H1 (cell line): Measurements from ENCODE around the gene EFHC1. TPM values are rescaled to one million over a fixed set of nuclear protein-coding genes. Genes with fewer than 3 reads are reported as not detected.

Experiments used
- CTCF ChIA-PET: fragments of 300-600 bp; sonication (Branson Sonifier 250); formaldehyde crosslinking; loops from one replicate; lab custom pipeline; 2021; ENCODE audit not compliant: partially characterized antibody; lab: Charles Lee
- POLR2A ChIA-PET: fragments of 300-600 bp; sonication (Branson Sonifier 250); formaldehyde crosslinking; loops from one replicate; lab custom pipeline; 2021; ENCODE audit warnings: inconsistent platforms; ENCODE audit not compliant: partially characterized antibody; lab: Charles Lee
- DNase-seq, 2 experiments: peaks; one replicate each; pipeline versions ENCODE4 v3.0.0 to v3.0.0-alpha.2; 2010 to 2022; ENCODE audit warnings: low spot score in 2 of 2, low read depth in 1 of 2, mixed read lengths in 1 of 2
- FAIRE-seq: peaks from 2 replicates; lab custom pipeline; 2011; peaks lifted over from hg19 to GRCh38; lab: Jason Lieb, UNC
- H2AFZ ChIP-seq: 2 replicates; pipeline ENCODE4 v1.8.1; 2012; ENCODE audit warnings: low read length, inconsistent platforms
- H2AK5ac ChIP-seq: 2 replicates; pipeline ENCODE4 v1.6.1; 2013; ENCODE audit warnings: low read depth, low read length
- H2BK120ac ChIP-seq: replicated peaks from 2 replicates; pipeline ENCODE3; 2013; ENCODE audit warnings: low read depth, low read length, inconsistent platforms
- H2BK12ac ChIP-seq: 2 replicates; pipeline ENCODE4 v1.6.1; 2013; ENCODE audit warnings: low read depth, low read length
- H2BK15ac ChIP-seq: 2 replicates; pipeline ENCODE4 v1.6.1; 2013; ENCODE audit warnings: low read length
- H2BK20ac ChIP-seq: 2 replicates; pipeline ENCODE4 v1.6.1; 2013; ENCODE audit warnings: low read length
- H2BK5ac ChIP-seq: 2 replicates; pipeline ENCODE4 v1.6.1; 2013; ENCODE audit warnings: low read depth, low read length
- H3K14ac ChIP-seq: 2 replicates; pipeline ENCODE4 v1.6.1; 2013; ENCODE audit warnings: inconsistent platforms; ENCODE audit not compliant: insufficient read length
- H3K18ac ChIP-seq: 2 replicates; pipeline ENCODE4 v1.6.1; 2013; ENCODE audit warnings: low read length; ENCODE audit errors: extremely low read depth
- H3K23ac ChIP-seq: 2 replicates; pipeline ENCODE4 v1.6.1; 2013; ENCODE audit warnings: inconsistent platforms; ENCODE audit not compliant: insufficient read length
- H3K23me2 ChIP-seq: 2 replicates; pipeline ENCODE4 v1.6.1; 2013; ENCODE audit warnings: low read depth, low read length
- H3K27ac ChIP-seq: 2 replicates; pipeline ENCODE4 v1.6.1; 2011; ENCODE audit warnings: low read depth, low read length, inconsistent platforms
- H3K27me3 ChIP-seq, 4 experiments: replicated peaks in 1 of 4; 1 replicate in 1 of 4; 2 replicates in 3 of 4; pipeline versions ENCODE4 v1.6.1 to v1.8.1; 2011 to 2013; ENCODE audit warnings: low read length in 3 of 4, mild to moderate bottlenecking in 3 of 4, inconsistent platforms in 2 of 4, mixed read lengths in 2 of 4, moderate library complexity in 1 of 4; ENCODE audit not compliant: control insufficient read depth in 3 of 4, insufficient read depth in 3 of 4; ENCODE audit errors: extremely low read depth in 1 of 4
- H3K36me3 ChIP-seq, 4 experiments: 2 replicates each; pipeline versions ENCODE4 v1.6.1 to v1.8.1; 2011 to 2013; ENCODE audit warnings: mild to moderate bottlenecking in 4 of 4, low read length in 3 of 4, moderate library complexity in 2 of 4, control low read depth in 1 of 4, inconsistent platforms in 1 of 4; ENCODE audit not compliant: insufficient read depth in 4 of 4, control insufficient read depth in 2 of 4
- H3K4ac ChIP-seq: replicated peaks from 2 replicates; pipeline ENCODE3; 2013; ENCODE audit warnings: low read length, low read depth, mixed read lengths, inconsistent platforms; ENCODE audit not compliant: insufficient read length
- H3K4me1 ChIP-seq, 4 experiments: replicated peaks in 1 of 4; 1 replicate in 1 of 4; 2 replicates in 3 of 4; pipeline versions ENCODE4 v1.6.1 to v1.8.1; 2011 to 2013; ENCODE audit warnings: low read length in 3 of 4, inconsistent platforms in 2 of 4, mixed read lengths in 1 of 4; ENCODE audit not compliant: insufficient read depth in 4 of 4, control insufficient read depth in 3 of 4
- H3K4me2 ChIP-seq, 2 experiments: 2 replicates each; pipeline versions ENCODE4 v1.6.1 to v1.8.1; 2011 to 2013; ENCODE audit warnings: low read depth in 2 of 2, low read length in 2 of 2, control low read depth in 1 of 2, inconsistent platforms in 1 of 2, mild to moderate bottlenecking in 1 of 2; ENCODE audit not compliant: insufficient read depth in 1 of 2
- H3K4me3 ChIP-seq, 4 experiments: fragments of 200-600, 300-600 bp in 1 of 4; sonication (generic), shearing (Covaris generic), sonication (Bioruptor Twin) in 1 of 4; 2 replicates each; pipeline versions ENCODE4 v1.5.1 to v1.8.1; 2011 to 2016; ENCODE audit warnings: low read length in 4 of 4, low read depth in 3 of 4, control low read depth in 2 of 4, inconsistent platforms in 2 of 4, mild to moderate bottlenecking in 2 of 4, mixed read lengths in 1 of 4, moderate library complexity in 1 of 4; ENCODE audit not compliant: insufficient read depth in 2 of 4; ENCODE audit errors: extremely low read depth in 1 of 4
- H3K56ac ChIP-seq: replicated peaks from 2 replicates; pipeline ENCODE3; 2013; ENCODE audit warnings: low read depth, mild to moderate bottlenecking, mixed read lengths, low read length, inconsistent platforms; ENCODE audit not compliant: insufficient read length
- H3K79me1 ChIP-seq: 2 replicates; pipeline ENCODE4 v1.6.1; 2013; ENCODE audit warnings: low read depth, low read length, control low read depth
- H3K79me2 ChIP-seq, 2 experiments: 2 replicates each; pipeline versions ENCODE4 v1.6.1 to v1.8.1; 2012 to 2013; ENCODE audit warnings: low read length in 2 of 2, mild to moderate bottlenecking in 2 of 2, inconsistent platforms in 1 of 2; ENCODE audit not compliant: insufficient read depth in 2 of 2, control insufficient read depth in 1 of 2
- H3K9ac ChIP-seq, 4 experiments: replicated peaks in 1 of 4; 1 replicate in 1 of 4; 2 replicates in 3 of 4; pipeline versions ENCODE4 v1.6.1 to v1.8.1; 2011 to 2013; ENCODE audit warnings: low read depth in 3 of 4, low read length in 3 of 4, control low read depth in 2 of 4, mild to moderate bottlenecking in 2 of 4, moderate library complexity in 2 of 4, inconsistent platforms in 1 of 4; ENCODE audit errors: extremely low read depth in 1 of 4
- H3K9me3 ChIP-seq, 2 experiments: 2 replicates each; pipeline versions ENCODE4 v1.6.1 to v1.8.1; 2012 to 2013; ENCODE audit warnings: mild to moderate bottlenecking in 2 of 2, moderate library complexity in 2 of 2, control low read depth in 1 of 2, inconsistent platforms in 1 of 2, low read depth in 1 of 2, low read length in 1 of 2, mixed read lengths in 1 of 2; ENCODE audit not compliant: insufficient read depth in 2 of 2
- H4K20me1 ChIP-seq, 2 experiments: replicated peaks in 1 of 2; 2 replicates each; pipeline versions ENCODE3 to v1.8.1; 2011 to 2013; ENCODE audit warnings: inconsistent platforms in 2 of 2, low read length in 2 of 2, mild to moderate bottlenecking in 1 of 2; ENCODE audit not compliant: insufficient read depth in 2 of 2, control insufficient read depth in 1 of 2
- H4K5ac ChIP-seq: 2 replicates; pipeline ENCODE4 v1.6.1; 2013; ENCODE audit warnings: low read length, low read depth, mixed read lengths, inconsistent platforms; ENCODE audit not compliant: insufficient read length
- H4K8ac ChIP-seq: 2 replicates; pipeline ENCODE4 v1.8.0; 2013; ENCODE audit warnings: mild to moderate bottlenecking, moderate library complexity, low read length, inconsistent platforms; ENCODE audit not compliant: insufficient read depth; ENCODE audit errors: extremely low read depth
- H4K91ac ChIP-seq: replicated peaks from 2 replicates; pipeline ENCODE3; 2013; ENCODE audit warnings: low read length, mixed read lengths, inconsistent platforms; ENCODE audit not compliant: insufficient read length
- CREB1 ChIP-seq: IDR thresholded peaks from 2 replicates; pipeline ENCODE4 v1.6.1; 2012; ENCODE audit warnings: inconsistent platforms
- EP300 ChIP-seq, 2 experiments: IDR thresholded peaks; 1 replicate in 1 of 2; 2 replicates in 1 of 2; pipeline ENCODE4 v1.6.1; 2011 to 2012; ENCODE audit warnings: low read depth in 2 of 2, low read length in 2 of 2, mild to moderate bottlenecking in 2 of 2, borderline replicate concordance in 1 of 2, inconsistent platforms in 1 of 2, moderate library complexity in 1 of 2
- NRF1 ChIP-seq: IDR thresholded peaks from 2 replicates; pipeline ENCODE4 v1.6.1; 2011; ENCODE audit warnings: mild to moderate bottlenecking, low read depth, low read length, improper control_type of control experiment
- PHF8 ChIP-seq: fragments of 200-600 bp; sonication (generic); conservative IDR thresholded peaks from 2 replicates; pipeline ENCODE4 v1.7.1; 2012; ENCODE audit warnings: low read depth, mild to moderate bottlenecking, inconsistent platforms, low read length, moderate library complexity
- POLR2A ChIP-seq, 2 experiments: IDR thresholded peaks; 1 replicate in 1 of 2; 2 replicates in 1 of 2; pipeline ENCODE4 v1.6.1; 2011; ENCODE audit warnings: low read depth in 2 of 2, low read length in 2 of 2, mild to moderate bottlenecking in 2 of 2; ENCODE audit errors: control extremely low read depth in 1 of 2
- RAD21 ChIP-seq, 2 experiments: IDR thresholded peaks in 1 of 2; conservative IDR thresholded peaks in 1 of 2; 2 replicates each; pipeline ENCODE4 v1.6.1; 2011; ENCODE audit warnings: low read depth in 2 of 2, low read length in 2 of 2, improper control_type of control experiment in 1 of 2, inconsistent platforms in 1 of 2, mild to moderate bottlenecking in 1 of 2, moderate library complexity in 1 of 2
- SP4 ChIP-seq: IDR thresholded peaks from 2 replicates; pipeline ENCODE4 v1.6.1; 2012; ENCODE audit warnings: low read length, inconsistent platforms
- WGBS, 2 experiments: shearing (Covaris generic) in 1 of 2; methylation state at CpG; one replicate each; pipeline versions ENCODE4 v1.1.6 to v1.1.7; 2013 to 2015; ENCODE audit warnings: low lambda C conversion rate in 2 of 2, mixed read lengths in 2 of 2, inconsistent platforms in 1 of 2, low coverage in 1 of 2, missing lambda C conversion rate in 1 of 2; ENCODE audit not compliant: insufficient replicate concordance in 2 of 2, insufficient coverage in 1 of 2, insufficient read length in 1 of 2; ENCODE audit errors: extremely low coverage in 1 of 2, missing lambda C conversion rate in 1 of 2; 5-methylcytosine and 5-hydroxymethylcytosine counted together
- polyA plus RNA-seq, 7 experiments: library from polyadenylated mRNA; depleted of rRNA in 3 of 7; stranded (reverse) in 5 of 7; unstranded in 2 of 7; fragments of >200 nt in 5 of 7; fragments of 200-250 nt in 2 of 7; gene quantifications; 1 replicate in 5 of 7; 2 replicates in 1 of 7; 4 replicates in 1 of 7; pipeline versions ENCODE4 v1.2.1 to v1.2.3, GENCODE V29; 2011 to 2013; ENCODE audit warnings: missing spikeins in 2 of 7, mixed read lengths in 2 of 7
- total RNA-seq: library from RNA; stranded (reverse); fragmentation: NEBNext Ultra II Directional; extraction: Animal tissue kit (Norgen Biotek cat#: 25700); gene quantifications from 2 replicates; pipeline ENCODE4 v1.2.1, GENCODE V29; 2021
- TF ChIP-seq, protein P1 (sequence below): IDR thresholded peaks from 2 replicates; pipeline ENCODE4 v1.6.1; 2011; ENCODE audit warnings: low read length, improper control_type of control experiment

Gene EFHC1
- total and polyA plus RNA-seq, 2 of the 8 experiments (the other 6 are each of a cell fraction or from before 2014, with no cell fraction given) = 10.5 to 16.4 TPM

DNA sequence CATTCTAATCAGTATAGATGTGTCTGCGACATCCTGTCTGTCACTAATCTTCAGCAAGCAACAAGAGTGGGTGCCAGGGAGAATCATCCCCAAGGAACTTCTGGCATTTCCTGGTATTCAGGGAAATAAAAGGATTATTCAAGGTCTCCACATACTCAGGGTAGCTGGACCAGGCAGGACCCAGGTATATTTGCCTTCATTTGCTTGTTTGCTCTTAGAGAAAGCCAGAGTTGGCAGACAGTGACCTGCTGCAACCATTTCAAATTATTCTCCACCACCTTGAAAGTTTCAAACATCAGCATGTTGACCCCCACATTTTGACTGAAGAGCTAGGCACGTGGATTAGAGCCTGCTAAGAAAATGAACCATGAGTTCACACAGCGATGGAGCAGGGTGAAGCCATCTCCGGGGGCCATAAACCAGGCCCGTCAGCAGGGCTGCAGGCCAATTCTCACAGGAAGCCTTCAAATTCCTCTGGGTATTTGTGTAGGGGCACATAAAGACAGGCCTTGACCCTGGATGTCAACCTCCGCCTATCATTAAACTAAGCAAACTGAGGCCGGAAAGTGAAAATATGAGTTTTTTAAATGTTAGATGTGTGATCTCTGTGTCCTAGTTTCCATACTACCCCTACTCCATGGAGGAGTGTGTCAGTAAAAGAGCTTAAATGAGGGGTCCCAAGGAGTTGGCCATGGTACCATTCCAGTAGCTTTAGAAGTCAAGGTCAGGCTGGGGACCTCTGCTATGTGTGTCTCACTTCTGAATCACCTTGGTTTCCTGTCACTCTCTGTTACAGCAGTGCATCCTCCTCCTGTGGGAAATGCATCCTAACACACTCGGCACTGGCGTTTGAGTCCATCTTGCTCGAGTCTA lies 123.8 kb downstream of the EFHC1 start:
- Histone ChIP-seq H3K4me2 (no peak overlapping the region; a peak in 1 of 4 replicates), H3K14ac (no peak overlapping the region), H4K91ac (no peak overlapping the region), H3K4me3 (no peak overlapping the region), H3K36me3 (no peaks in the 10 kb centered on the region; a peak in 1 of 8 replicates), H3K56ac (no peak overlapping the region), H3K9ac (no peak overlapping the region), H3K79me2 (peaks cover 0 to 45% of the 10 kb centered on the region in 2 experiments; a peak in 3 of 4 replicates), H3K27ac (no peak overlapping the region), H2AFZ (no peak overlapping the region), H4K8ac (no peak overlapping the region), H4K20me1 (no peaks in the 10 kb centered on the region), H2BK120ac (no peak overlapping the region), H3K23me2 (no peaks in the 10 kb centered on the region), H4K5ac (no peak overlapping the region), H2BK20ac (peak overlapping the region; percentile 25; the same call in 1 of the 2 replicates), H3K27me3 (no peaks in the 10 kb centered on the region), H2AK5ac (peak overlapping the region; percentile 44; the same call in 1 of the 2 replicates), H2BK5ac (peak overlapping the region; percentile 46), H3K79me1 (peaks cover 8% of the 10 kb centered on the region; the same call in 1 of the 2 replicates), H2BK15ac (no peak overlapping the region), H3K23ac (no peak overlapping the region), H3K9me3 (no peaks in the 10 kb centered on the region), H3K4ac (no peak overlapping the region), H3K4me1 (peaks cover 2 to 12% (median 5%) of the 10 kb centered on the region in 4 experiments; a peak in 6 of 7 replicates), H3K18ac (no peak overlapping the region), H2BK12ac (peak overlapping the region; percentile 52)
- DNase-seq (peak in 1 of 2 experiments; percentile 19), FAIRE-seq (no peak)
- 92% methylated on average over 10 of the region's 10 CpGs; no CpG with 5 or more reads in 1 of the 2 experiments for WGBS, 2 experiments
- CTCF ChIA-PET = interaction anchor here (1.1 to 1.8 kb wide), 4 partner anchors 9 to 32 kb away, joined by 3 to 4 read pairs (median 3); no protein-coding TSS in a partner anchor
- POLR2A ChIA-PET = interaction anchor here (0.6 to 1.4 kb wide), 4 partner anchors 17 to 38 kb away, joined by 3 read pairs; no protein-coding TSS in a partner anchor
- TF ChIP-seq POLR2A (IDR thresholded peaks at IDR 0.05; ENCODE audit: control extremely low read depth in 1 of 2, low read depth in 2 of 2, low read length in 2 of 2) (no peak), RAD21 (IDR thresholded peaks at IDR 0.05 in 1 of 2, conservative IDR thresholded peaks at IDR 0.05 in 1 of 2; ENCODE audit: low read depth in 2 of 2, low read length in 2 of 2) (no peak), SP4 (no peak), CREB1 (no peak), EP300 (IDR thresholded peaks at IDR 0.05; ENCODE audit: borderline replicate concordance in 1 of 2, low read depth in 2 of 2, low read length in 2 of 2) (no peak), NRF1 (no peak), PHF8 (no peak)
- TF ChIP-seq, protein P1, sequence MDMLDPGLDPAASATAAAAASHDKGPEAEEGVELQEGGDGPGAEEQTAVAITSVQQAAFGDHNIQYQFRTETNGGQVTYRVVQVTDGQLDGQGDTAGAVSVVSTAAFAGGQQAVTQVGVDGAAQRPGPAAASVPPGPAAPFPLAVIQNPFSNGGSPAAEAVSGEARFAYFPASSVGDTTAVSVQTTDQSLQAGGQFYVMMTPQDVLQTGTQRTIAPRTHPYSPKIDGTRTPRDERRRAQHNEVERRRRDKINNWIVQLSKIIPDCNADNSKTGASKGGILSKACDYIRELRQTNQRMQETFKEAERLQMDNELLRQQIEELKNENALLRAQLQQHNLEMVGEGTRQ = no peak
